ENCODE results near the gene ZNF827. TPM values are rescaled to one million over a fixed set of nuclear protein-coding genes. Genes with fewer than 3 reads are reported as not detected.
A peak's percentile ranks its signal among the peaks of the same experiment; 100 is the strongest.

The ZNF827 gene
- polyA plus RNA-seq, 3 donors: 26.5 to 38.1 (median 30.5) TPM

- DNase-seq (ENCODE audit: low read depth in 3 of 3, low spot score in 2 of 3): no peak
Measured at GRCh38 chr4:145769450-145770037, 169.1 kb downstream of the ZNF827 start.

GRCh38 chr4:145766273-145766672 lies 172.3 kb downstream of the ZNF827 start:
- DNase-seq (ENCODE audit: low read depth in 3 of 3, low spot score in 2 of 3): no peak

- no peak for DNase-seq (ENCODE audit: low read depth in 3 of 3, low spot score in 2 of 3)
Measured at GRCh38 chr4:145763399-145763798, 175.2 kb downstream of the ZNF827 start.

- no peak for DNase-seq (ENCODE audit: low read depth in 3 of 3, low spot score in 2 of 3)
Measured at GRCh38 chr4:145762719-145763118, 175.9 kb downstream of the ZNF827 start.

GRCh38 chr4:145760961-145761929 lies 177.4 kb downstream of the ZNF827 start:
- no peak for DNase-seq (ENCODE audit: low read depth in 3 of 3, low spot score in 2 of 3)

- DNase-seq (ENCODE audit: low read depth in 3 of 3, low spot score in 2 of 3): no peak
Measured at GRCh38 chr4:145760176-145760575, 178.4 kb downstream of the ZNF827 start.

- DNase-seq (ENCODE audit: low read depth in 3 of 3, low spot score in 2 of 3): no peak
Measured at GRCh38 chr4:145757188-145757587, 181.4 kb downstream of the ZNF827 start.

GRCh38 chr4:145756244-145756643 lies 182.4 kb downstream of the ZNF827 start:
- no peak for DNase-seq (ENCODE audit: low read depth in 3 of 3, low spot score in 2 of 3)

GRCh38 chr4:145755802-145756201 lies 182.8 kb downstream of the ZNF827 start:
- no peak for DNase-seq (ENCODE audit: low read depth in 3 of 3, low spot score in 2 of 3)

- DNase-seq (ENCODE audit: low read depth in 3 of 3, low spot score in 2 of 3): no peak
Measured at GRCh38 chr4:145743641-145744040, 195.0 kb downstream of the ZNF827 start.

GRCh38 chr4:145740806-145741205 lies 197.8 kb downstream of the ZNF827 start:
- no peak for DNase-seq (ENCODE audit: low read depth in 3 of 3, low spot score in 2 of 3)

- DNase-seq (ENCODE audit: low read depth in 3 of 3, low spot score in 2 of 3): no peak
Measured at GRCh38 chr4:145739845-145740244, 198.8 kb downstream of the ZNF827 start.

GRCh38 chr4:145736241-145736831 lies 202.3 kb downstream of the ZNF827 start:
- DNase-seq (ENCODE audit: low read depth in 3 of 3, low spot score in 2 of 3): no peak

GRCh38 chr4:145735827-145736226 lies 202.8 kb downstream of the ZNF827 start:
- no peak for DNase-seq (ENCODE audit: low read depth in 3 of 3, low spot score in 2 of 3)

- DNase-seq (ENCODE audit: low read depth in 3 of 3, low spot score in 2 of 3): no peak
Measured at GRCh38 chr4:145735347-145735675, 203.3 kb downstream of the ZNF827 start.

- no peak for DNase-seq (ENCODE audit: low read depth in 3 of 3, low spot score in 2 of 3)
Measured at GRCh38 chr4:145734576-145735346, 203.9 kb downstream of the ZNF827 start.

- no peak for DNase-seq (ENCODE audit: low read depth in 3 of 3, low spot score in 2 of 3)
Measured at GRCh38 chr4:145734031-145734430, 204.6 kb downstream of the ZNF827 start.

- DNase-seq (ENCODE audit: low read depth in 3 of 3, low spot score in 2 of 3): peak in 2 of 3 donors; percentile 80 to 82
Measured at GRCh38 chr4:145732895-145733880, 205.4 kb downstream of the ZNF827 start.

- no peak for DNase-seq (ENCODE audit: low read depth in 3 of 3, low spot score in 2 of 3)
Measured at GRCh38 chr4:145732001-145732815, 206.4 kb downstream of the ZNF827 start.
